OCI-LY7 (cell line): ENCODE measurements around the gene CMTM8.

Source experiments
- CTCF ChIP-seq: fragments of 200-600 bp; sonication (generic); conservative IDR thresholded peaks from 2 replicates; pipeline ENCODE4 v1.5.1; 2014; ENCODE audit warnings: mild to moderate bottlenecking, antibody characterized with exemption, low read length, moderate library complexity, mixed read lengths
- EZH2phosphoT487 ChIP-seq: fragments of 200-600 bp; sonication (generic); IDR thresholded peaks from 2 replicates; pipeline ENCODE4 v1.6.1; 2018; ENCODE audit warnings: low read depth, borderline replicate concordance, mild to moderate bottlenecking, mixed run types, antibody characterized with exemption, low read length, moderate library complexity, mixed read lengths

- TF ChIP-seq CTCF (no peak), EZH2phosphoT487 (no peak)
Measured at GRCh38 chr3:32224016-32224516, 14.4 kb upstream of the CMTM8 start.
